ENCODE results near the gene MYL11.

Gene MYL11

GRCh38 chr16:30407102-30407803 lies 32.7 kb downstream of the MYL11 start, which contains the start of gene ZNF771:
ZNF771 (plus strand) TSS chr16:30407606; CDS start chr16:30408054, 448 bp downstream.
- TF ChIP-seq MYC (IDR thresholded peaks at IDR 0.05; ENCODE audit: low read depth, low read length) (peak; percentile 97), POLR2A (IDR thresholded peaks at IDR 0.05; ENCODE audit: extremely low read depth, insufficient read length) (peak; percentile 84)
- TF ChIP-seq, protein P1, sequence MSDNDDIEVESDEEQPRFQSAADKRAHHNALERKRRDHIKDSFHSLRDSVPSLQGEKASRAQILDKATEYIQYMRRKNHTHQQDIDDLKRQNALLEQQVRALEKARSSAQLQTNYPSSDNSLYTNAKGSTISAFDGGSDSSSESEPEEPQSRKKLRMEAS (IDR thresholded peaks at IDR 0.05; ENCODE audit: low read depth, low read length), result peak; percentile 96
- TF ChIP-seq, protein P2, sequence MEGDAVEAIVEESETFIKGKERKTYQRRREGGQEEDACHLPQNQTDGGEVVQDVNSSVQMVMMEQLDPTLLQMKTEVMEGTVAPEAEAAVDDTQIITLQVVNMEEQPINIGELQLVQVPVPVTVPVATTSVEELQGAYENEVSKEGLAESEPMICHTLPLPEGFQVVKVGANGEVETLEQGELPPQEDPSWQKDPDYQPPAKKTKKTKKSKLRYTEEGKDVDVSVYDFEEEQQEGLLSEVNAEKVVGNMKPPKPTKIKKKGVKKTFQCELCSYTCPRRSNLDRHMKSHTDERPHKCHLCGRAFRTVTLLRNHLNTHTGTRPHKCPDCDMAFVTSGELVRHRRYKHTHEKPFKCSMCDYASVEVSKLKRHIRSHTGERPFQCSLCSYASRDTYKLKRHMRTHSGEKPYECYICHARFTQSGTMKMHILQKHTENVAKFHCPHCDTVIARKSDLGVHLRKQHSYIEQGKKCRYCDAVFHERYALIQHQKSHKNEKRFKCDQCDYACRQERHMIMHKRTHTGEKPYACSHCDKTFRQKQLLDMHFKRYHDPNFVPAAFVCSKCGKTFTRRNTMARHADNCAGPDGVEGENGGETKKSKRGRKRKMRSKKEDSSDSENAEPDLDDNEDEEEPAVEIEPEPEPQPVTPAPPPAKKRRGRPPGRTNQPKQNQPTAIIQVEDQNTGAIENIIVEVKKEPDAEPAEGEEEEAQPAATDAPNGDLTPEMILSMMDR (IDR thresholded peaks at IDR 0.05; ENCODE audit: low read depth, low read length), result no peak
- DNase-seq (ENCODE audit: low read depth), result peak; percentile 92
- peak within 1 kb of the TSS; percentile 56 for H3K4me3 ChIP-seq (ENCODE audit: low read depth, low read length)

GRCh38 chr16:30407804-30408534 lies 33.4 kb downstream of the MYL11 start:
- peak; percentile 39 for DNase-seq (ENCODE audit: low read depth)
- no peak for TF ChIP-seq POLR2A (IDR thresholded peaks at IDR 0.05; ENCODE audit: extremely low read depth, insufficient read length)
- no peak for TF ChIP-seq MYC (IDR thresholded peaks at IDR 0.05; ENCODE audit: low read depth, low read length)
- TF ChIP-seq, protein P1 (IDR thresholded peaks at IDR 0.05; ENCODE audit: low read depth, low read length), result no peak
- TF ChIP-seq, protein P2 (IDR thresholded peaks at IDR 0.05; ENCODE audit: low read depth, low read length), result no peak
- H3K4me3 ChIP-seq (ENCODE audit: low read depth, low read length), result peak overlapping the region; percentile 56

- peak overlapping the region; percentile 38 for H3K4me3 ChIP-seq (ENCODE audit: low read depth, low read length)
- TF ChIP-seq, protein P2 (IDR thresholded peaks at IDR 0.05; ENCODE audit: low read depth, low read length), result peak; percentile 90
- TF ChIP-seq POLR2A (IDR thresholded peaks at IDR 0.05; ENCODE audit: extremely low read depth, insufficient read length), result no peak
- TF ChIP-seq, protein P1 (IDR thresholded peaks at IDR 0.05; ENCODE audit: low read depth, low read length), result no peak
- TF ChIP-seq MYC (IDR thresholded peaks at IDR 0.05; ENCODE audit: low read depth, low read length), result no peak
- DNase-seq (ENCODE audit: low read depth), result peak; percentile 92
Measured at GRCh38 chr16:30409125-30410060, 34.8 kb downstream of the MYL11 start.

DNA sequence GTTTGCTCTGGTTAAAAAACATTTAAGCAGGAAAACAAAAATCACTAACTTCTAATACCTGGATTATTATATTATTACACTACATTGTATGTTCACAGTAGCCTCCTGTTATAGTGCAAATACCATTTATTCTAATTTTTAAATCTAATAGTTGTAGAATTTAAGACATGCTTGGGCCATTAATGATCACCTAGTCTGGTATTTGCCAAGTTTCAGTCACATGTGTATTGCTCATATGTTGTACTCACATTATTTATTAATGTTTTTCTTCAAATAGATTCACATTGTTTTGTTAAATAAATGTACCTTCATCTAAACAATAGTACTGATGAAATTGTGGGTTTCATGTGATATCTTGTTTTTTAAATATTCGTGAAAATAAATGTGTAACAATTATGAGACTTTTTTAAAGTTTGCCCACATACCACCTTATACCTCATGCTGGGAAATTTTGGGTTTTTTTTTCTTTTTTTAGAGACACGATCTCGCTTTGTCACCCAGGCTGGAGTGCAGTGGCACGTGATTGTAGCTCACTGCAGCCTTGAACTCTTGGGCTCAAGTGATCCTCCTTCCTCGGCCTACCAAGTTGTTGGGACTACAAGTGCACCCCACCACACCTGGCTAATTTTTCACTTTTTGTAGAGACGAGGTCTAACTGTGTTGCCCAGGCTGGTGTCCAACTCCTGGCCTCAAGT lies 38.7 kb downstream of the MYL11 start:
- H3K4me3 ChIP-seq (ENCODE audit: low read depth, low read length), result no peak overlapping the region
- TF ChIP-seq POLR2A (IDR thresholded peaks at IDR 0.05; ENCODE audit: extremely low read depth, insufficient read length) (no peak), MYC (IDR thresholded peaks at IDR 0.05; ENCODE audit: low read depth, low read length) (no peak)
- TF ChIP-seq, protein P1 (IDR thresholded peaks at IDR 0.05; ENCODE audit: low read depth, low read length), result no peak
- TF ChIP-seq, protein P2 (IDR thresholded peaks at IDR 0.05; ENCODE audit: low read depth, low read length), result no peak
- no peak for DNase-seq (ENCODE audit: low read depth)

GRCh38 chr16:30414159-30414558 lies 39.6 kb downstream of the MYL11 start:
- DNase-seq (ENCODE audit: low read depth), result no peak
- no peak overlapping the region for H3K4me3 ChIP-seq (ENCODE audit: low read depth, low read length)
- TF ChIP-seq MYC (IDR thresholded peaks at IDR 0.05; ENCODE audit: low read depth, low read length), result no peak
- TF ChIP-seq, protein P2 (IDR thresholded peaks at IDR 0.05; ENCODE audit: low read depth, low read length), result no peak
- TF ChIP-seq POLR2A (IDR thresholded peaks at IDR 0.05; ENCODE audit: extremely low read depth, insufficient read length), result no peak
- TF ChIP-seq, protein P1 (IDR thresholded peaks at IDR 0.05; ENCODE audit: low read depth, low read length), result no peak

Measured in NB4 (cell line).